Islet precursor cell (in vitro differentiated cells): ENCODE results near the gene CARMIL1.

Experiments
- DNase-seq: peaks from one replicate; pipeline ENCODE4 v3.0.0-alpha.2; 2018

CARMIL1 gene

DNA sequence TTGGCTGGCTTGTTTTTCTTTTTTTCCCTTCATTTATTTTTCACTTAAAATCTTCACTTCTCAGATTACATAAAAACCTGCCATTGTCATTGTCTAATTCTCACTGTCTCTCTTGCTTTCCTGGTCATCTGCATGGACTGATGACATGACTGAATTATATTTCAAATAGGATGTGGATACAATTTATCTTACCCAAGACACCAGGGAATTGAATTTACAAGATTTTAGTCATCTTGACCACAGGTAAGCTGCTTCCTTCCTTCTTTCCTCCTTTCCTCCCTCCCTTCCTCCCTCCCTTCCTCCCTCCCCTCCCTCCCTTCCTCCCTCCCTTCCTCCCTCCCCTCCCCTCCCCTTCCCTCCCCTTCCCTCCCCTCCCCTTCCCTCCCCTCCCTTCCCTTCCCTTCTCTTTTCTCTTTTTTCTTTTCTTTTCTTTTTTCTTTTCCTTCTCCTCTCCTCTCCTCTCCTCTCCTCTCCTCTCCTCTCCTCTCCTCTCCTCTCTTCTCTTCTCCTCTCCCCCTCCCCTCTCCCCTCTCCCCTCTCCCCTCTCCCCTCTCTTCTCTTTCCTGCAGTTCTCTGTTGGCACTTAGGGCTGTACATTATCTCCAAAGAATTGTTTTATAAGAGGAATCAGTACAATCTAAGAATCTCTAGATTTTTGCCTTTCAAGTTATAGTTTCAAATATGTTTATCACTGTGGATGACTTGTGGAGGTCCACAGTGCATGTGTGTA lies 171.5 kb downstream of the CARMIL1 start:
- DNase-seq: no peak

DNA sequence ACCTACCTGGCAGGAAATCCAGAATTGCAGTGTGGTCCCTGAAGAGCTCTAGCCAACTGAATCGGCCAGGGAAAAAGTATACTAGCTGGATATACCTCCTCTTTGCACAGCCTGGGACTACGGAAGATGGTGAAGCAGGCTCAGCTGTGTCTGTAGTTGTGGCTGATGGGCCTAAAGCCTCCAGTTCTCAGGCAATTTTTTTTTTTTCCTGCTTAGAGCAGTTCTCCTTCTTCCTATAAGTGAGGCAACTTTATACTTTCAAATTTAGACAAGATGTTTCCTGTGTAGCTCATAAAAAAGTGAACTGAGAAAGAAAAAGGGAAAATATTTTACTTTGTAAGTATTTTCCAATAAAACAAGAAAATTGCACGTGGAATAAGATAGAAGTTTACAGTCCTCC lies 172.9 kb downstream of the CARMIL1 start:
- DNase-seq: no peak

DNA sequence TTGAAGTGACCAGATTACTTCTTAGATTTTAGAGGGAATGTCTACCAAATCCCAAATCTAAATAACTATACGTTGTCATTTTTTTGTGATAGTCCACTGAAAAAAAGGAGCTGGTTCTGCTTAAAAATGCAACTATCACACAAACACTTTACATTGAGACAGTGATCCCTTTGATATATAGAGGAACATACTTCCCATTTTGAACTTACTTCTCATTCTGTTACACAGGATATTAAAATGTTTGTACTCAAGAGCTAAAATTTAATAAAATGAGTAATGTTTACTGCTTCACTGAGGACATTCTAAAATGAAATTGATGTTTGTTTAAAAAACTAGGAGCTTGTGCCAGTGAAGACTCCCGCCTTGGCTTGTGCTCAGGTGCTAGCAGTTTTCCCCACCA lies 174.1 kb downstream of the CARMIL1 start:
- DNase-seq: no peak

DNA sequence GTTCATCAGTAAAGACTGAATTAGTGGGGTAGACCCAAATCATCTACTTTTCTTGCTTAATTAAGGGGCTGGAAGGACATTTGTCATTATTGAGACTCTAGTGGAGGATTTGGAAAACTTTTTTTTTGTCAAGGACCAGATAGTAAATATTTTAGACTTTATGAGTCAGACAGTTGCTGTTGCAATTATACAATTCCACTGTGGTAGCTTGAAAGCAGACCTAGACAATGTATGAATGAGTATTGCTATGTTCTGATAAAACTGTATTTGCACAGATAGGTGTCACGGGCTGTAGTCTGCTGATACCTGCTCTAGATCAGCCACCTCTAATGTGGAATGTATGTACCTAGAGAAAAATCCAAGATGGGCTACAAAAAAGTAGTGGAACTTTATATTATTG lies 175.0 kb downstream of the CARMIL1 start:
- DNase-seq: no peak

DNA sequence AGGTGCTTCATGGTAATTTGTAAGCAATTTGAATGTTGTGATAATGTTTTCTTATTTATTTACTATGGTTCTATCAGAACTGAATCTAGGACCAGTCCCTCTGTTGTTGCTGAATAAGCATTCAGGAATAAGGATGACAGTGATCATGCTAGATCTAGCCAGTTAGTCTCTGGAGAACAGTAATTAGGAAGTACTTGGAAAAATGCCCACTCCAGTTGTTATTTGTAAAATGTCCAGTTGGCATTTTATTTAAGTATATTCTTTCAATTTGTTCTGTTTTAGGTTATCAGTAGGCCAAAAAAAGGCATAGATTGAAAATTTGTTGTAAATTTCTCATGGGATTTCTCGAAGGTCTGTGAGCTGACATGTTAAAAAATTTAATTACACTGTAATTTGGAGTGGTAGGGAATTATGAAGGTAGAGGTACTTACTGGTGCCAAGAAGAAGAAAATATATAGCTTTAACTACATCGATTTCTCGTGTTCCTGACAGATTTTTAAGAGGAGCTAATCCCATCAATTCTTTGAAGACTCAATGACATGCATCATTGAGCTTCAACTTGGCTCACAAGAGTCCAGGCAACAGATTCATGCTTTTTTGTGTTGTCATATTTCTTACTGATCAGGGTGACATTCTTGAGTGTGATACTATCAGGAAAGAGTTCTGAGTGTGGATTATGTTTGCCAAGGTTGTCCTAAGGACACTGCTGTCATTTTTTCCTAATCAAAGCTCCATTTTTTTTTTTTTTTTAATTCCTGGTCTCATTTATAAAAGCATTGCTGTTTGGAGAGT lies 177.3 kb downstream of the CARMIL1 start:
- DNase-seq: no peak

DNA sequence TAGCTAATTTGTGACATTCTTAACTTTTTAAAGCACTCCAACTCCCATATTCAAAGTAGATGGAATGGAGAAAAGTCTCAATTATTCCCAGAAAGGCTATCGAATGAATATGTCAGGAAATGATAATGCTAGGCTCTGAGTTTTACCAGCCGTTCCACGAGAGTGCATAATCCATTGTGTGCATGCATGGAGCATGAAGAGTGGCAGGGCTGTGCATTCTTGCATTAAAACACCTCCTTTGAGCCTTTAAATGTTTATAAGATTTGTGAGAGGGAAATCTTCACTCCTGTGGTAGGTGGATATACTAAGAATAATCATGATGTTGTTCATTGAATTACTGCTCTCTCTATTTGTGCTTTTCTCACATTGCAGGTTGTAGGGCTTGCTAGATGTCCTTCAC lies 178.3 kb downstream of the CARMIL1 start:
- DNase-seq: no peak

DNA sequence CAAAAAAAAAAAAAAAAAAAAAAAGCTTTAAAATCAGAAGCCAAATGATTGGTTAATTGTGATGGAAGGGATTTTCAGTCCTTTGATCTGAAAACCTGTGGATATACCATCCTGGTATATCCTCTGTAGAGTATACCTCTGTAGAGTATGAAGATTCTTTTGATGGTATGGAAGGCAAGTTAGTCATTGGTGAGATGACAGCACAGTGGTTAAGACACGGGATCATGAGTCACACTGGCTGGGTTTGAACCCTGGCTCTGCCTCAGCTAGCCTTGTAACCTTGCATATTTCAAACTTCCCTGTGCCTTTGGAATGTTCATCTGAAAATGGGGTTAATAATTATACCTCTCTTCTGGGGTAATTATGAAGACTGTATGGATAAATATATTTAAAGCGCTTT lies 179.3 kb downstream of the CARMIL1 start:
- DNase-seq: no peak

DNA sequence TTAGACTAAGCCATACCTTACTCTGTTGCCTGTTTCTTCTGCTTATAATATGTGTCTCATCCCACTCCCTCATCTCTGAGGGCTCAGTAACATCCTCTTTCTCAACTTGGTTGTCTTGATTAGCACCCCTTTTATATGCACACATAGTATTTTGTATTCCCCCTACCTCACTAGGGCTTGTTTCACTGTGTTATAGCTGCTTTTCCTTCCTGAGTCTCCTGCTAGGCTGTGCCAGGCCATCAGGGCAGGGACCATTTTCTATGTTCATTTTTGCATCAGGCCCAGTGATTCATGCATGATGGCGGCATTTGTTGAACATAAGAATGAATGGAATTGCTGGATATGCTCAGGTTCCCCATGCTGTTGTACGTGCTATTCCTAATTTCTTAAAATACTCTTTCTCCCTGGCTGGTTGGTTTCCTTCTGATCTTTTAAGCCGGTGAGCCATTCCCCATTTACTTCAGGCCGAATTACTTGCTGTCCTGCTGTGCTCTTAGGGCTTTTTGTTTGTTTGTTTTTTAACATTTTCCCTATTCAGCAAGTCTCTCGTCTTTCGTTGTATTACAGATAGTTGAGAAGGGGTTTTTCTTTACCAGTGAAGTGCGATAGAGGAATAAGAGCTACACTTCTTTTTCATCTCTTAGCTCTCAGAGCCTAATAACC lies 183.2 kb downstream of the CARMIL1 start:
- DNase-seq: no peak

DNA sequence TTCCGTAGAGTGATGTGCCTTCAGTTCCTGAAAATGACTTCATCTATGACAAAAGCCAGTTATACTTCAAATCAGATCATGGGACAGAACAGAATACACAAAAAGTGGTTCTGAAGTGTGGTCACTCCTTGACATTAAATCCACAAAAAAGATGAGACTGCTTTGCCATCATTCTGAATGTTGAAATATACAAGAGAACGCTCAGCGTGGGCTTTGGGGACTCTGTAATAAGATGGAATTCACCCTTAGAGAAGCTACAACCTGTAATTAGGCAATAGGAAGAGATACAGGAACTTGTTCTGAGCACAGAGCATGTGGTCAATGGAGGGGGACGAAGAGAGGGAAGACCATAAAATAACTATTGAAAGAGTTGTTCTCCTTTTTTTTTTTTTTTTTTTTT lies 184.3 kb downstream of the CARMIL1 start:
- DNase-seq: no peak

DNA sequence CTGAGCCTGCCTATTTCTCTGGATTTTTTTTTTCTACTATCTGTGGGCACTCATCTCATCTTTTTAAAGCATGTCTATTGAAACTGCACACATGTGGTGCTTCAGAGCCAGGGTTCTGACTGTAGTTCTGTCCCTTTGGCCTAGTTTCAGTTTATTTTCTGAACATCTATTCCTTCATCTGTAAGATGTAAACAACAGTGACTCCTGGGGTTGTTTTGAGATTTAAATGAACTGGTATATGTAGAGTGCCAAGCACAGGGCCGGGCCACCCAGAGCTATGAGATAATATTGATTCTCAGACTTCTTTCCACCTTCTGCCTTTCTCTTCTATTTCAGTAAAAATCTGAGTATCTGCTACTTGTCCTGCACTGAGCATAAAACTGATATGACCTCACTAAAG lies 185.1 kb downstream of the CARMIL1 start:
- DNase-seq: no peak

DNA sequence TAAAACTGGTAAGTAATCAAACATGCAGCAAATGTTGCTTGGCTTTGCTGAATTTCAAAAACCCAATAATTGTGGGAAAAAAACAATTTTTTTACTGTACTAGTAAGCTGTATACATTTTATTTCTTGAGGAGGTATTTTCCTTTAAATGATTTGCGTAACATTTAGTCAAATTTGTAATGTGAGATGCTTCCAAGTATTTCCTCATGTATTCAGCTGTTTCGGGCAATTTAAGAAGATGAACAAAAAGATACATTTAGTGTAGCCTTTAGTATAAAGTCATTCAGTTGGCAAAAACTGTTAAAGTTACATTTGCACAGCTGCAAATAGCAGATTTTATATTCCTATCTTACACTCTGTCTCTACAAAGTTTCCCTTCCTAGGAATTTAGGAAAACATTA lies 186.8 kb downstream of the CARMIL1 start:
- DNase-seq: no peak

DNA sequence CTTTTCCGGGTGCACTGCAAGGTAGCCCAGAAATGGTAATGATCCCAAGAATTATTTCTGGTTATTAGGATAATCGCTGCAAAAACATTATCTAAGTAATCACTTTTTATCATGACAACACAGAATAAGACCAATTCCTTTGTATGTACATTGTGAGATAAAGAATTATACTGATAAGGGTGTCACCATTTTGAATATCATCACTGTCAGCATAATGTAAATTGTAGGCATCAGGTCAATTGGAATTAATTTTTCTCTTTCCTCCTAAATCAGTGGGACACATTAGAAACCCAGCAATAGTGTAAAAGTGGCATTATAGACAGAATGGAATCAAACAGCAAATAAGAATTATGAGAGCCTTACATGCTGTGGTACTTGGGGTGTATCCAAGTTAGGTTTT lies 189.7 kb downstream of the CARMIL1 start:
- DNase-seq: no peak

DNA sequence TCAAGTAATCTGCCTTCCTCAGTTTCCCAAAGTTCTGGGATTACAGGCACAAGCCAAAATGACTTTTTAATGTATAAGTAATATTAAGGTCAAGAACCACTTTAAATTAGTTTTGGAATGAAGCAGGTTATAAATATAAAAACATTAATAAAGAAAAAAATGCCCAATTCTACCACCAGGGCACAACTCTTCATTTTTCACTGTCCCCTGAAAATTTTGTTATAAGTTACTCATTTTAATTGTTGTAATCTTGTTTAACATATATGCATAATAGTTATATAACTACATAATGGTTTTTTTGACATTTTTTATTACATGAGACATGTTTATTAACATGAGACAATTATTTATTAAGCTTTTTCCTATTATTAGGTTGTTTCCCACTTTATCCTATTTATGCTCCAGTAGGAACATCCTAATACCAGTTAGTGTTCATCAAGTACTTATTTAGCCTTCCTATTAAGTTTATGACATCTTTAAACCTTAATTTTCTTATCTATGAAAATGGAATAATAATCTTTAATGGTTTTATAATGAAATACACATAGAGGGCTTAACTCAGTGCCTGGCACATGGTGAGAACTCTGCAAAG lies 190.7 kb downstream of the CARMIL1 start:
- DNase-seq: no peak

DNA sequence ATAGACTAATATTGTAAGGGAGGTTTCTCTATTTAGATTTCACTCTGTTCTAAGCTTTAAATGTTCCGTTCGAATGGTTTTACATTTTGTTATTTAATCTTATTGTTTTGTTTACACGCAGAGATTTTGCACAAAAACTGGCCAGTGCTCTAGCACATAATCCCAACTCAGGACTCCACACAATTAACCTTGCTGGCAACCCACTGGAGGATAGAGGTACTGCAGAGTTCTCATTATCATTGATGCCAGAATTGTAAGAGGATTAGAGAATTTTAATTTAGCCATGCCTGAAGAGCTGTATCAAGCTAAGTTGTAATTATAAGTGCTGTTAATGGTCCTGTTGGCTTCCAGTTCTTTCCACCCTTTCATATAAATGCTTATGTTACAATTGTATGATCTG lies 193.1 kb downstream of the CARMIL1 start:
- DNase-seq: no peak

DNA sequence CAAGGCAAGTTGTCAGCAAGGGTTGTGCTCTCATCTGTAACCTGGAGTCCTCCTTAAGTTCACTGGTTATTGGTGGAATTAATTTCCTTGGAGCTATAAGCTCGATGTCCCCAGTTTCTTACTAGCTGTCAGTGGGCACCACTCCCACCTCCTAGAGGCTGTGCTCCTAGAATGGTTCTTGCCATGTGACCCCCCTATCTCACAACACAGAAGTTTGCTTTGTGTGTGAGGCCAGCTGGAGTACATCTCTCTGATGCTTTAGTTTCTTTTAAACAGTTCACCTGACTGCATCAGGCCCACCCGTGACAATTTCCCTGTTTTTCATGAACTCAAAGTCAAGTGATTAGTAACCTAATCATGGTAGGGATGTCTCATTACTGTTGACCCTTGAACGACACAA lies 193.7 kb downstream of the CARMIL1 start:
- DNase-seq: no peak

DNA sequence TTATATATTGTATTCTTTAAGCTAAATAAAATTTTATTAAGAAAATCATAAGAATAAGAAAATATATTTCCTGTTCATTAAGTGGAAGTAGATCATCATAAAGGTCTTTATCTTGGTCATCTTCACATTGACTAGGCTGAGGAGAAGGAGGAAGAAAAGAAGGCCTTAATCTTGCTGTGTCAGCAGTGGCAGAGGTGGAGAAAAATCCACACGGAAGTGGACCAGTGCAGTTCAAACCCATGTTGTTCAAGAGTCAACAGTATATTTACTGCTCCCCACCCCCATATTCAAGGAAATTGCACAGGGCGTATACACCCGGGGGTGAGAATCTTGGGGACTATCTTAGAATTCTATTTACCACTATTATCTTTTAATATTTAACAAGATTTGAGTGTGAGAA lies 194.3 kb downstream of the CARMIL1 start:
- no peak for DNase-seq

DNA sequence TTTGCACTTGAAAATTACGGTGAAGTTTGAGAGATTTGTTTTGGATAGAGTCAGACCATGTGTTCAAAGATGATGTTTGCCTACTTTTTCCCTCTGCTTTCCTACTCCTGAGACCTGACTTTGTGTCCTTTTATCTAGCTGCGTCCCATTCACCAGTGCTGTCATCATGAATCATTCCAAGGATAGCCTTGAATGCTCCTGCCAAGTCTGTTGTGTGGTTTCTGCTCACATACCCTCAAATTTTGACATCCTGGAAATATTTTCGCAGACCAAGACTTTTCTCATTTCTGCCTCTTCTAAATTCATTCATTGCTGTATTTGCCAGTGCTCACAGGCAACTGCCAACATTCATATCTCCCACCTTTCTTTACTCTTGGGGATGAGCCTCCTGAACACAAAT lies 197.0 kb downstream of the CARMIL1 start:
- no peak for DNase-seq

DNA sequence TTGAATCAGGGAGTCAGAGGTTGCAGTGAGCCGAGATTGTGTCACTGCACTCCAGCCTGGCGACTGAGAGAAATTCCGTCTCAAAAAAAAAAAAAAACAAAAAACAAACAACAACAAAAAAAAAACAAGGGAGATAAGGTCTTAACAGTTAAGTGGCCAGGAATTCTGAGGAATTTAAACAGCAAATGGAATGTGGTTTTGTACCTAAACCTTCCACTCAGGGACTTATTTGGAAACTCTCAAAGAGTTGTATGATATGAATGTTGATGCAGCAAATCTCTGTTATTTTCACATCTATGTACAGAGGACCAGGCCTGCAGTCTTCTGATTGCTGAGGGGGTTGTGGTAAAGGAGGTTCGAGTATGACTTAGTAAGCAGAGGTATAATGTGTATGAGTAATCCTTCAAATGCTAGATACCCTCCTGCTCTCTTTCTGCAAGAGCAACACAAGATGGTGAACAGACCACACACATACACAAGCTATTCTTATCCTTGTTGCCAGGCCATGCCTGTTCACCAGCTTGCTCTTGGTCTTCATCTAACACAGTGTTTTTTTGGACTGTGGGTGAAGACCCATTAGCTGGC lies 197.9 kb downstream of the CARMIL1 start:
- DNase-seq: peak; percentile 71

DNA sequence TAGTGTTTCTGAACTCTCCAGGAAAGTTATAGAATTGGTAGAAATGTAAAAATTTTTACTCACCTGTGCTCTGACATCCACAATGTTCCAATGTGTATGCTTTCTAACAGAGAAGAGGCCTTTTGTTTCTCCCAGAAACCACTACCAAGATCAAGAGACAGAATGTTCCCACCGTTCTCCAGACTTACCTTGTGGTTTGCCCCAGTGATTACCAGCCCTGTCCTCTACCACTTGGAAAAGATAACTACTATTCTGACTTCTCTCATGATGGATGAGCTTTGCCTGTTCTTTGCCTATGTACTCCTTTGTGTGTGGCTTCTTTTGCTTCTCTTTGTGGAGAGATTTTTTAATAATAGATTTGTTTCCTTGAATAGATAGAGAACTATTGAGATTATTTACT lies 199.8 kb downstream of the CARMIL1 start:
- peak; percentile 68 for DNase-seq

DNA sequence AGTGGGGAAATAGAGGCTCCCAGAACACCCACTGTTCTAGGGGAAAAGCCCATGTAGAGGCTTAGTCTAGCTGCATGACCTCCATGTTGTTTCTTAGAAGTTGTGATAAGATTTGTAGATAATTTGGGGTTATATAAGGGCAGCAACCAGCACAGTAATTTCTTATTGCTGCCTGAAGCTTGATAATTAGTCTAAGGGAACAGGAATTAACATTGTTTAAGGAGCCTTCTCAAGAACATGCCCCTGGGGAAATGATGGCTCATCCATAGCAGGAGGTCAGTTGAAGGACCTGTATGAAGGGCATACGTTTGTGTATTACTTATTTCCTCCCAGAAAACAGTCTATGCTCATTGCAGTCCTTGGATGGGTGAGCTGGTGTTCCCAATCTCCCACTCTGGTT lies 202.1 kb downstream of the CARMIL1 start:
- DNase-seq: no peak

DNA sequence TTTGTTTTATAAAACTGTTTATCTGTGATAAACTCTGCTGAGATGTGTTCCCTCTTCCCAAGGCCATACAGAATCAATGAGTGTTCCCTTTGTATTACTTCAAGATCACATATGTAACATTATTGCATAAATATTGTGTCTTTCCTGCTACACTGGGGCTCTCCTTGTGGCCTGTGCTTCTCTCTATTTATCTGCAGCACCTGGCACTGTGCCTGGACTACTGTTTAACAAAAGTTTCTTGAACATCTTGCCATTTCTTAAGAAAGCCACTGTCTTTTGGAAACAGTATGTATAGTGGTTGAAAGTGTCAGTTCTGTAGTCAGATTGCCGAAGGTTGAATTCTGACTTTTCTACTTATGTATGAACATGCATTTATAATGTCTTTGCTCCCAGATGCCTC lies 203.8 kb downstream of the CARMIL1 start:
- DNase-seq: no peak

DNA sequence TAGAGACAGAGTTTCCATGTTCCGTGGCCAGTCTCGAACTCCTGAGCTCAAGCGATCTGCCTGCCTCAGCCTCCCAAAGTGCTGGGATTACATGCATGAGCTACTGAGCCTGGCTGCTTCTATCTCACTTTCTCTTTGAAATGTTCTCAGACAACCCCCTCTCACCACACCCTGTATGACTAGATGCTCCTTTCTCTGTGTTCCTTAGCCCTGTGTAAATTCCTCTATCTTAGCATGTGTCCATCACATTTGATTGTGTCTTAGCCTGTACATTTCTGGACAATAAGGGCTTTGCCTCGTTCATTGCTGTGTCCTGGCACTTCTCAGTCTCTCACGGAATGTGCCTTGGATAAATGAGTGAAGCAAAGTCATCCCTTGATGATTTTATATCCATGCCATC lies 204.8 kb downstream of the CARMIL1 start:
- DNase-seq: no peak

DNA sequence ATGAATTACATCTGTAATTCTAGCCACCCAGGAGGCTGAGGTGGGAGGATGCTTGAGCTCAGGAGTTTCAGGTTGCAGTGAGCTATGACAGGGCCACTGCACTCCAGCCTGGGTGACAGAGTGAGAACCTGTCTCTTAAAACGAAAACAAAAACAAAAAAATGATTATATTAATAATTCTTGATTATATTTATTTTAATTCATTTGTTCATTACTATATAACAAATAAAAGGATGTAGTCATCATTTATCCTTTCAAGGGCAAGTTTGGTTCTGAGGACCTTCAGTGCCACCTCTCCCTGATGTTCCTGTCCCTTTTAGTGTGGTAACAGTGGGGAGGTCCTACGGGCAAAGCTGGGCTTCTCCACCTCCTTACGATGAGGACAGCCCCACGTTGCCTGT lies 205.7 kb downstream of the CARMIL1 start:
- DNase-seq: no peak
